Caco-2 (cell line): ENCODE measurements around the gene NAALADL2. TPM values are rescaled to one million over a fixed set of nuclear protein-coding genes. Genes with fewer than 3 reads are reported as not detected.

Source experiments
- BruUV-seq: library from RNA; stranded (reverse); fragments of 400-500 nt; replicated peaks from 2 replicates; lab custom pipeline; 2021; lab: Mats Ljungman, UMichigan
- CTCF ChIA-PET: fragments of 300-600 bp; sonication (Branson Sonifier 250); formaldehyde crosslinking; loops from one replicate; lab custom pipeline; 2022; ENCODE audit warnings: antibody characterized with exemption; lab: Charles Lee
- POLR2A ChIA-PET: fragments of 300-600 bp; sonication (Branson Sonifier 250); formaldehyde crosslinking; loops from one replicate; lab custom pipeline; 2022; ENCODE audit warnings: antibody characterized with exemption; lab: Charles Lee
- DNase-seq, 2 experiments: peaks; one replicate each; pipeline versions ENCODE4 v3.0.0 to v3.0.0-alpha.2; 2020 to 2022
- H3K27me3 ChIP-seq: replicated peaks from 2 replicates; pipeline ENCODE4 v1.6.0; 2011; ENCODE audit warnings: low read length; ENCODE audit not compliant: control insufficient read depth, insufficient read depth
- H3K36me3 ChIP-seq: 2 replicates; pipeline ENCODE4 v1.5.1; 2011; ENCODE audit warnings: low read length; ENCODE audit not compliant: control insufficient read depth, insufficient read depth
- H3K4me1 ChIP-seq: fragments of 250-450 bp; sonication (Bioruptor Pico); 2 replicates; pipeline ENCODE4 v1.5.1; 2020; ENCODE audit warnings: mild to moderate bottlenecking
- H3K4me3 ChIP-seq: 2 replicates; pipeline ENCODE4 v1.5.1; 2011; ENCODE audit warnings: low read depth, mild to moderate bottlenecking, control low read depth, low read length
- H3K9me3 ChIP-seq: fragments of 250-450 bp; sonication (Bioruptor Pico); 2 replicates; pipeline ENCODE4 v1.5.1; 2020; ENCODE audit warnings: mild to moderate bottlenecking, moderate library complexity
- H3K27ac Mint-ChIP-seq: one replicate; pipeline ENCODE4 v1.8.0; 2022; ENCODE audit warnings: mixed read lengths; ENCODE audit not compliant: unreplicated experiment
- H3K27me3 Mint-ChIP-seq: one replicate; pipeline ENCODE4 v1.8.0; 2022; ENCODE audit warnings: mixed read lengths; ENCODE audit not compliant: insufficient read depth, unreplicated experiment
- H3K36me3 Mint-ChIP-seq: one replicate; pipeline ENCODE4 v1.8.0; 2022; ENCODE audit warnings: mild to moderate bottlenecking, mixed read lengths; ENCODE audit not compliant: insufficient read depth, unreplicated experiment
- H3K4me1 Mint-ChIP-seq: one replicate; pipeline ENCODE4 v1.8.0; 2022; ENCODE audit warnings: low read depth, mixed read lengths; ENCODE audit not compliant: unreplicated experiment
- H3K4me3 Mint-ChIP-seq: one replicate; pipeline ENCODE4 v1.8.0; 2022; ENCODE audit warnings: mild to moderate bottlenecking, moderate library complexity, mixed read lengths; ENCODE audit not compliant: unreplicated experiment
- H3K9me3 Mint-ChIP-seq: one replicate; pipeline ENCODE4 v1.8.0; 2022; ENCODE audit warnings: mixed read lengths; ENCODE audit not compliant: unreplicated experiment
- intact Hi-C: fragments of 100-400 bp; cut with micrococcal nuclease; formaldehyde crosslinking; loops from one replicate; pipeline ENCODE4 v1.10.0; 2022; ENCODE audit not compliant: unreplicated experiment
- total RNA-seq: library from RNA; stranded (reverse); gene quantifications from 2 replicates; pipeline ENCODE4 v1.2.3, GENCODE V29; 2022
- TF ChIP-seq, protein P1 (sequence below), 2 experiments: fragments of 200-600 bp in 1 of 2; IDR thresholded peaks; 1 replicate in 1 of 2; 2 replicates in 1 of 2; pipeline versions ENCODE4 v1.5.1 to v1.8.0; 2011 to 2022; ENCODE audit warnings: antibody characterized with exemption in 1 of 2, control low read depth in 1 of 2, inconsistent platforms in 1 of 2, low read depth in 1 of 2, low read length in 1 of 2, mild to moderate bottlenecking in 1 of 2, moderate library complexity in 1 of 2; ENCODE audit not compliant: insufficient read depth in 1 of 2, severe bottlenecking in 1 of 2, unreplicated experiment in 1 of 2

The NAALADL2 gene
- total RNA-seq, 1 experiment from 2014 or later, result 4.4 TPM

DNA sequence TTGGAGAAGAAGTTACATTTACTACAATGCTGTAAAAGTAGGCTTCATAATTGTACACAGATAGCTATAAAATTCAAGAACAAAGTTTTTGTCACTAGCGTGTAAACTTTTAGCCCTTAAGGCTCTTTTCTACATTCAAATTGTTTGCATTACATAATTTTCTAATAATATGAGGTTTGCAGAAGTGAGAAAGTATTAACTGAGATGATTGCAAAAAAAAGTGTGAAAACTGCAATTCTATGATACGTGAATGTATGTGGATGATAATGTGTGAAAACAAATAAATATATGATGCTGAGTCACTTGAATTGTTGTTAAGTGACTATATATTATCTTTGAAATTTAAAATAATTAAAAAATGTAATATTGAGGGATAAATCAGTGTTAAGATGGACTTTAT lies 557.5 kb downstream of the NAALADL2 start:
- no peaks in the 10 kb centered on the region for H3K27me3 Mint-ChIP-seq
- H3K36me3 ChIP-seq, result no peaks in the 10 kb centered on the region
- intact Hi-C loops, result no loop called here
- no peaks in the 10 kb centered on the region for H3K4me1 ChIP-seq
- no peaks in the 10 kb centered on the region for H3K9me3 Mint-ChIP-seq
- no peaks in the 10 kb centered on the region for H3K36me3 Mint-ChIP-seq
- no peak for DNase-seq
- no peak overlapping the region for H3K27ac Mint-ChIP-seq
- H3K4me3 Mint-ChIP-seq, result no peak overlapping the region
- H3K9me3 ChIP-seq, result no peaks in the 10 kb centered on the region
- no peaks in the 10 kb centered on the region for H3K4me1 Mint-ChIP-seq
- BruUV-seq, result no TSS peak
- ChIA-PET POLR2A (no interaction called here), CTCF (no interaction called here)
- no peak overlapping the region for H3K4me3 ChIP-seq
- TF ChIP-seq, protein P1, sequence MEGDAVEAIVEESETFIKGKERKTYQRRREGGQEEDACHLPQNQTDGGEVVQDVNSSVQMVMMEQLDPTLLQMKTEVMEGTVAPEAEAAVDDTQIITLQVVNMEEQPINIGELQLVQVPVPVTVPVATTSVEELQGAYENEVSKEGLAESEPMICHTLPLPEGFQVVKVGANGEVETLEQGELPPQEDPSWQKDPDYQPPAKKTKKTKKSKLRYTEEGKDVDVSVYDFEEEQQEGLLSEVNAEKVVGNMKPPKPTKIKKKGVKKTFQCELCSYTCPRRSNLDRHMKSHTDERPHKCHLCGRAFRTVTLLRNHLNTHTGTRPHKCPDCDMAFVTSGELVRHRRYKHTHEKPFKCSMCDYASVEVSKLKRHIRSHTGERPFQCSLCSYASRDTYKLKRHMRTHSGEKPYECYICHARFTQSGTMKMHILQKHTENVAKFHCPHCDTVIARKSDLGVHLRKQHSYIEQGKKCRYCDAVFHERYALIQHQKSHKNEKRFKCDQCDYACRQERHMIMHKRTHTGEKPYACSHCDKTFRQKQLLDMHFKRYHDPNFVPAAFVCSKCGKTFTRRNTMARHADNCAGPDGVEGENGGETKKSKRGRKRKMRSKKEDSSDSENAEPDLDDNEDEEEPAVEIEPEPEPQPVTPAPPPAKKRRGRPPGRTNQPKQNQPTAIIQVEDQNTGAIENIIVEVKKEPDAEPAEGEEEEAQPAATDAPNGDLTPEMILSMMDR (IDR thresholded peaks at IDR 0.05; ENCODE audit: insufficient read depth in 1 of 2, low read depth in 1 of 2, low read length in 1 of 2, severe bottlenecking in 1 of 2, unreplicated experiment in 1 of 2), result no peak
- no peaks in the 10 kb centered on the region for H3K27me3 ChIP-seq

DNA sequence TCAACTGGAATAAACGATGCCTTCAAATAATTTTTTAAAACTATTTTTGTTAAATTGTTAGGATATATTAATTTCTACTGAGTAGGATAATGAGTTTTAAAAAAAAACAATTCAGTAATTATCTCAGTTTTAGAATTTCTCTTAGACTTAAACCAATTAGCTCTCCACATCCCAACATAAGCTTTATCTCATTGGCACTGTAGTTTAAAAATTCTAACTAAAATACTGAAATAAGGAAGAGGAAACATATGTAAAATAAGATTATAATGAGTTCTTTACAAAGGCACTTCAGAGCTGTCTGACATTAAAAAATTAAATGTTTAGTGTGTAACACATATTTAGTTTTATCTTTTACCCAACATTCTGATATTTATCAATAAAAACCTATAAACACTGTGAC lies 558.3 kb downstream of the NAALADL2 start:
- no TSS peak for BruUV-seq
- Mint-ChIP-seq H3K36me3 (no peaks in the 10 kb centered on the region), H3K9me3 (no peaks in the 10 kb centered on the region), H3K27ac (no peak overlapping the region), H3K4me3 (no peak overlapping the region), H3K27me3 (no peaks in the 10 kb centered on the region), H3K4me1 (no peaks in the 10 kb centered on the region)
- Histone ChIP-seq H3K4me3 (no peak overlapping the region), H3K36me3 (no peaks in the 10 kb centered on the region), H3K27me3 (no peaks in the 10 kb centered on the region), H3K9me3 (no peaks in the 10 kb centered on the region), H3K4me1 (no peaks in the 10 kb centered on the region)
- TF ChIP-seq, protein P1 (IDR thresholded peaks at IDR 0.05; ENCODE audit: insufficient read depth in 1 of 2, low read depth in 1 of 2, low read length in 1 of 2, severe bottlenecking in 1 of 2, unreplicated experiment in 1 of 2), result no peak
- CTCF ChIA-PET, result no interaction called here
- no peak for DNase-seq
- intact Hi-C loops, result no loop called here
- POLR2A ChIA-PET, result no interaction called here

DNA sequence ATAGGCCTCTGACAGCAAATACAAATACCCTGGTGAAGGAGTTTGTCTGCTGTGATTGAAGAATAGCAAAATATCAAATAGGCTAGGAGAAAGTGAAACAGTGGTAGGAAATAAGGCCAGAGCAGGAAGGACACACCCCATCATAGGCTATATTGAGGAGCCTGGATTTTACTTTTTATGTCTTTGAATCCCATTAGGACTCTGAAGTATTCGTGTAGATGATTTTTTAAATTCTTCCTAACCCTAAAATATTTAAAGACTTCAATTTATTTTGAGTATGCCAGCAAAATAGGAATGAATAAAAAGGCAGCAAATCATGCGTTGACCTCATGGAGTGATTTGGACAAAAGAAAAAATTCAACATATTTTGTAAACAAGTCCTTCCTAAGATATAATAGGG lies 562.8 kb downstream of the NAALADL2 start:
- no peak overlapping the region for H3K4me3 ChIP-seq
- BruUV-seq, result no TSS peak
- intact Hi-C loops, result no loop called here
- H3K9me3 Mint-ChIP-seq, result no peaks in the 10 kb centered on the region
- no peaks in the 10 kb centered on the region for H3K9me3 ChIP-seq
- H3K27me3 Mint-ChIP-seq, result no peaks in the 10 kb centered on the region
- no peaks in the 10 kb centered on the region for H3K4me1 ChIP-seq
- no peak for DNase-seq
- no peaks in the 10 kb centered on the region for H3K36me3 ChIP-seq
- TF ChIP-seq, protein P1 (IDR thresholded peaks at IDR 0.05; ENCODE audit: insufficient read depth in 1 of 2, low read depth in 1 of 2, low read length in 1 of 2, severe bottlenecking in 1 of 2, unreplicated experiment in 1 of 2), result no peak
- H3K4me3 Mint-ChIP-seq, result no peak overlapping the region
- ChIA-PET CTCF (no interaction called here), POLR2A (no interaction called here)
- no peak overlapping the region for H3K27ac Mint-ChIP-seq
- H3K36me3 Mint-ChIP-seq, result no peaks in the 10 kb centered on the region
- H3K27me3 ChIP-seq, result no peaks in the 10 kb centered on the region
- H3K4me1 Mint-ChIP-seq, result no peaks in the 10 kb centered on the region
